Measurements from ENCODE around the gene CREB3L2. TPM values are rescaled to one million over a fixed set of nuclear protein-coding genes. Genes with fewer than 3 reads are reported as not detected.
A peak's percentile ranks its signal among the peaks of the same experiment; 100 is the strongest.

CREB3L2 gene
- total and polyA plus RNA-seq, 2 of the 13 experiments (the other 11 are each of a cell fraction or from before 2014, with no cell fraction given) = 22.1 to 41.1 TPM

- peak; percentile 31 for TF ChIP-seq STAG1 (CRISPR knock-in tag; IDR thresholded peaks at IDR 0.05)
- TF ChIP-seq ARNT (IDR thresholded peaks at IDR 0.05) = no peak
- TF ChIP-seq KLF6 (CRISPR knock-in tag; IDR thresholded peaks at IDR 0.05) = no peak
- peak; percentile 6; the same call in 1 of the 2 replicates for TF ChIP-seq ATF3 (CRISPR knock-in tag; IDR thresholded peaks at IDR 0.05)
- TF ChIP-seq PHB2 (IDR thresholded peaks at IDR 0.05; ENCODE audit: partially characterized antibody) = no peak
- TF ChIP-seq, protein P1, sequence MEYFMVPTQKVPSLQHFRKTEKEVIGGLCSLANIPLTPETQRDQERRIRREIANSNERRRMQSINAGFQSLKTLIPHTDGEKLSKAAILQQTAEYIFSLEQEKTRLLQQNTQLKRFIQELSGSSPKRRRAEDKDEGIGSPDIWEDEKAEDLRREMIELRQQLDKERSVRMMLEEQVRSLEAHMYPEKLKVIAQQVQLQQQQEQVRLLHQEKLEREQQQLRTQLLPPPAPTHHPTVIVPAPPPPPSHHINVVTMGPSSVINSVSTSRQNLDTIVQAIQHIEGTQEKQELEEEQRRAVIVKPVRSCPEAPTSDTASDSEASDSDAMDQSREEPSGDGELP (IDR thresholded peaks at IDR 0.05; ENCODE audit: borderline replicate concordance, low read depth) = peak; percentile 13; the same call in 1 of the 2 replicates
- no peak for TF ChIP-seq HOXA9 (CRISPR knock-in tag; IDR thresholded peaks at IDR 0.05; ENCODE audit: borderline replicate concordance)
- TF ChIP-seq MLXIP (CRISPR knock-in tag; IDR thresholded peaks at IDR 0.05; ENCODE audit: borderline replicate concordance) = no peak
- TF ChIP-seq RBM39 (IDR thresholded peaks at IDR 0.05; ENCODE audit: low read depth, low read length, poor library complexity, severe bottlenecking) = no peak
- no peak for TF ChIP-seq FLYWCH1 (CRISPR knock-in tag; IDR thresholded peaks at IDR 0.05)
- no peak for TF ChIP-seq CC2D1A (CRISPR knock-in tag; IDR thresholded peaks at IDR 0.05)
- 0 out of 2 replicates have a peak, but pooled peaks have one; percentile 76 for TF ChIP-seq WIZ (CRISPR knock-in tag; IDR thresholded peaks at IDR 0.05)
- 0 out of 2 replicates have a peak, but pooled peaks have one; percentile 91 for TF ChIP-seq SRY (CRISPR knock-in tag; IDR thresholded peaks at IDR 0.05)
- TF ChIP-seq ZNF530 (CRISPR knock-in tag; IDR thresholded peaks at IDR 0.05; ENCODE audit: low read depth) = no peak
- no peak for TF ChIP-seq ZNF652 (CRISPR knock-in tag; IDR thresholded peaks at IDR 0.05; ENCODE audit: borderline replicate concordance, low read depth)
- TF ChIP-seq ZNF484 (CRISPR knock-in tag; IDR thresholded peaks at IDR 0.05; ENCODE audit: borderline replicate concordance, low read depth) = no peak
- no peak for TF ChIP-seq ZNF615 (CRISPR knock-in tag; IDR thresholded peaks at IDR 0.05; ENCODE audit: borderline replicate concordance)
- no peak for TF ChIP-seq PITX1 (CRISPR knock-in tag; IDR thresholded peaks at IDR 0.05)
- TF ChIP-seq, protein P2, sequence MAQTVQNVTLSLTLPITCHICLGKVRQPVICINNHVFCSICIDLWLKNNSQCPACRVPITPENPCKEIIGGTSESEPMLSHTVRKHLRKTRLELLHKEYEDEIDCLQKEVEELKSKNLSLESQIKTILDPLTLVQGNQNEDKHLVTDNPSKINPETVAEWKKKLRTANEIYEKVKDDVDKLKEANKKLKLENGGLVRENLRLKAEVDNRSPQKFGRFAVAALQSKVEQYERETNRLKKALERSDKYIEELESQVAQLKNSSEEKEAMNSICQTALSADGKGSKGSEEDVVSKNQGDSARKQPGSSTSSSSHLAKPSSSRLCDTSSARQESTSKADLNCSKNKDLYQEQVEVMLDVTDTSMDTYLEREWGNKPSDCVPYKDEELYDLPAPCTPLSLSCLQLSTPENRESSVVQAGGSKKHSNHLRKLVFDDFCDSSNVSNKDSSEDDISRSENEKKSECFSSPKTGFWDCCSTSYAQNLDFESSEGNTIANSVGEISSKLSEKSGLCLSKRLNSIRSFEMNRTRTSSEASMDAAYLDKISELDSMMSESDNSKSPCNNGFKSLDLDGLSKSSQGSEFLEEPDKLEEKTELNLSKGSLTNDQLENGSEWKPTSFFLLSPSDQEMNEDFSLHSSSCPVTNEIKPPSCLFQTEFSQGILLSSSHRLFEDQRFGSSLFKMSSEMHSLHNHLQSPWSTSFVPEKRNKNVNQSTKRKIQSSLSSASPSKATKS (CRISPR knock-in tag; IDR thresholded peaks at IDR 0.05) = no peak
- TF ChIP-seq STAT6 (CRISPR knock-in tag; IDR thresholded peaks at IDR 0.05; ENCODE audit: borderline replicate concordance) = no peak; the same call in 1 of the 2 replicates
- no peak for TF ChIP-seq ZNF550 (CRISPR knock-in tag; IDR thresholded peaks at IDR 0.05; ENCODE audit: borderline replicate concordance)
- TF ChIP-seq NCOA1 (CRISPR knock-in tag; IDR thresholded peaks at IDR 0.05) = no peak
These were observed at the start of gene CREB3L2 (continued) for GRCh38 chr7:138001529-138002095.
